GM23338 (cell line): Measurements from ENCODE around the gene PPP6R2. TPM values are rescaled to one million over a fixed set of nuclear protein-coding genes. Genes with fewer than 3 reads are reported as not detected.

Experiments used
- ATAC-seq: fragments of 200-7000 bp; cut with Tn5 transposase; 3 replicates; pipeline ENCODE4 v1.9.1; 2020
- DNase-seq: peaks from one replicate; pipeline ENCODE4 v3.0.0-alpha.2; 2015; ENCODE audit warnings: low spot score
- H2AFZ ChIP-seq: fragments of 200-600 bp; sonication (generic); 2 replicates; pipeline ENCODE4 v1.8.0; 2016; ENCODE audit warnings: antibody characterized with exemption, mild to moderate bottlenecking, moderate library complexity
- H3F3A ChIP-seq: fragments of 200-600 bp; sonication (generic); replicated peaks from 2 replicates; pipeline ENCODE4 v1.8.0; 2017; ENCODE audit warnings: antibody characterized with exemption, mixed run types, low read depth
- H3K27ac ChIP-seq: fragments of 200-600 bp; sonication (generic); 2 replicates; pipeline ENCODE4 v1.6.1; 2016; ENCODE audit warnings: low read depth
- H3K27me3 ChIP-seq: fragments of 200-600 bp; sonication (generic); 2 replicates; pipeline ENCODE4 v1.8.0; 2016; ENCODE audit warnings: mild to moderate bottlenecking, mixed run types, moderate library complexity; ENCODE audit not compliant: insufficient read depth
- H3K36me3 ChIP-seq: fragments of 200-600 bp; sonication (generic); 2 replicates; pipeline ENCODE4 v1.8.0; 2016; ENCODE audit warnings: mild to moderate bottlenecking; ENCODE audit not compliant: insufficient read depth
- H3K4me1 ChIP-seq: fragments of 200-600 bp; sonication (generic); 2 replicates; pipeline ENCODE4 v1.8.0; 2016; ENCODE audit warnings: mild to moderate bottlenecking, moderate library complexity; ENCODE audit not compliant: insufficient read depth
- H3K4me2 ChIP-seq: fragments of 200-600 bp; sonication (generic); 2 replicates; pipeline ENCODE4 v1.7.1; 2017; ENCODE audit warnings: mixed run types
- H3K4me3 ChIP-seq: fragments of 200-600 bp; sonication (generic); 2 replicates; pipeline ENCODE4 v1.6.1; 2016; ENCODE audit warnings: mixed run types
- H3K79me2 ChIP-seq: fragments of 200-600 bp; sonication (generic); replicated peaks from 2 replicates; pipeline ENCODE4 v1.8.0; 2017; ENCODE audit warnings: mild to moderate bottlenecking; ENCODE audit not compliant: insufficient read depth
- H3K9me2 ChIP-seq: fragments of 200-600 bp; sonication (generic); 2 replicates; pipeline ENCODE4 v1.8.0; 2017; ENCODE audit not compliant: insufficient read depth
- H4K20me1 ChIP-seq: fragments of 200-600 bp; sonication (generic); replicated peaks from 2 replicates; pipeline ENCODE4 v1.8.0; 2017; ENCODE audit warnings: mild to moderate bottlenecking; ENCODE audit not compliant: insufficient read depth
- H3K27ac Mint-ChIP-seq: 2 replicates; pipeline ENCODE4 v1.8.0; 2020; ENCODE audit warnings: inconsistent platforms, mild to moderate bottlenecking, moderate library complexity, mixed read lengths
- H3K27me3 Mint-ChIP-seq: 3 replicates; pipeline ENCODE4 v1.8.0; 2022; ENCODE audit warnings: low read depth, mild to moderate bottlenecking, moderate library complexity, mixed read lengths, inconsistent platforms; ENCODE audit not compliant: insufficient read depth, poor library complexity
- H3K36me3 Mint-ChIP-seq: 3 replicates; pipeline ENCODE4 v1.8.0; 2021; ENCODE audit warnings: low read depth, mild to moderate bottlenecking, inconsistent platforms, moderate library complexity, mixed read lengths
- H3K4me1 Mint-ChIP-seq: 3 replicates; pipeline ENCODE4 v1.8.0; 2020; ENCODE audit warnings: mild to moderate bottlenecking, inconsistent platforms, mixed read lengths
- H3K4me3 Mint-ChIP-seq: 3 replicates; pipeline ENCODE4 v1.8.0; 2021; ENCODE audit warnings: moderate library complexity, mild to moderate bottlenecking, inconsistent platforms, mixed read lengths
- H3K9me3 Mint-ChIP-seq: 3 replicates; pipeline ENCODE4 v1.8.0; 2020; ENCODE audit warnings: moderate library complexity, mild to moderate bottlenecking, inconsistent platforms, mixed read lengths
- EZH2phosphoT487 ChIP-seq: fragments of 200-600 bp; sonication (generic); IDR thresholded peaks from one replicate; pipeline ENCODE4 v1.8.1; 2018; ENCODE audit warnings: antibody characterized with exemption; ENCODE audit not compliant: unreplicated experiment
- JUNB ChIP-seq: IDR thresholded peaks from one replicate; pipeline ENCODE4 v1.6.1; 2016; ENCODE audit warnings: antibody characterized with exemption; ENCODE audit not compliant: unreplicated experiment
- POLR2AphosphoS5 ChIP-seq: IDR thresholded peaks from 2 replicates; pipeline ENCODE4 v1.6.1; 2016; ENCODE audit warnings: antibody characterized with exemption, low read depth
- polyA plus RNA-seq: library from polyadenylated mRNA; unstranded; fragments of >200 nt; fragmentation: Nextera tagmentation; extraction: Ambion mirVana; gene quantifications from 2 replicates; pipeline ENCODE4 v1.2.1, GENCODE V29; 2016
- total RNA-seq: library from RNA; depleted of rRNA; stranded (reverse); fragments of >200 nt; shearing (Covaris generic); gene quantifications from 2 replicates; pipeline ENCODE4 v1.2.3, GENCODE V29; 2014
- TF ChIP-seq, protein P1 (sequence below): fragments of 250-450 bp; sonication (Bioruptor Pico); IDR thresholded peaks from 2 replicates; pipeline ENCODE4 v1.5.0; 2020; ENCODE audit warnings: mild to moderate bottlenecking, moderate library complexity
- TF ChIP-seq, protein P2 (sequence below): IDR thresholded peaks from one replicate; pipeline ENCODE4 v1.6.1; 2018; ENCODE audit warnings: antibody characterized with exemption; ENCODE audit not compliant: unreplicated experiment

Gene PPP6R2
- total and polyA plus RNA-seq, 2 experiments from 2014 or later, result 11.9 to 45.8 TPM

DNA sequence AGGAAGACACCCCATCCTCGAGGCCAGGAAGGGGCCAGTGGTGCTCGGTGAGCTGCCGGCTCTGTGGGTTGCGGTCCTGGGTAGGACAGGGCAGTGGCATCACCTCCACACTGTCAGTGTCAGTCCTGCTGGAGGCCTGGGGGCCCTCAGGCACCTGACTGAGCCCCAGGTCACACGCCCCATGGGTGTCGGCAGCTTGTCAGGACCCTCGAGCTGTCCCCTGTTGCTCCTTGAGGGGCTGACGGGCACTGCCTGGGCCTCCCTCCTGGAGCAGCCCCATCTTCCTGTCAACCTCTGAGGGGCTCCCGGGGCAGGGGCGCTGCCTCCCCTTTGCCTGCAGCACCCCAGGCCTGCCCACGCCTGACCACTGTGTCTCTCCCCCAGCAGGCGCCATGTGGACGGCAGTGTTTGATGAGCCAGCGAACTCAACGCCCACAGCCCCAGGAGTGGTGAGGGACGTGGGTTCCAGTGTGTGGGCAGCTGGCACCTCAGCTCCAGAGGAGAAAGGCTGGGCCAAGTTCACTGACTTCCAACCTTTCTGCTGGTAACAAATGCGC lies 96.3 kb downstream of the PPP6R2 start (continued):
- TF ChIP-seq, protein P1, sequence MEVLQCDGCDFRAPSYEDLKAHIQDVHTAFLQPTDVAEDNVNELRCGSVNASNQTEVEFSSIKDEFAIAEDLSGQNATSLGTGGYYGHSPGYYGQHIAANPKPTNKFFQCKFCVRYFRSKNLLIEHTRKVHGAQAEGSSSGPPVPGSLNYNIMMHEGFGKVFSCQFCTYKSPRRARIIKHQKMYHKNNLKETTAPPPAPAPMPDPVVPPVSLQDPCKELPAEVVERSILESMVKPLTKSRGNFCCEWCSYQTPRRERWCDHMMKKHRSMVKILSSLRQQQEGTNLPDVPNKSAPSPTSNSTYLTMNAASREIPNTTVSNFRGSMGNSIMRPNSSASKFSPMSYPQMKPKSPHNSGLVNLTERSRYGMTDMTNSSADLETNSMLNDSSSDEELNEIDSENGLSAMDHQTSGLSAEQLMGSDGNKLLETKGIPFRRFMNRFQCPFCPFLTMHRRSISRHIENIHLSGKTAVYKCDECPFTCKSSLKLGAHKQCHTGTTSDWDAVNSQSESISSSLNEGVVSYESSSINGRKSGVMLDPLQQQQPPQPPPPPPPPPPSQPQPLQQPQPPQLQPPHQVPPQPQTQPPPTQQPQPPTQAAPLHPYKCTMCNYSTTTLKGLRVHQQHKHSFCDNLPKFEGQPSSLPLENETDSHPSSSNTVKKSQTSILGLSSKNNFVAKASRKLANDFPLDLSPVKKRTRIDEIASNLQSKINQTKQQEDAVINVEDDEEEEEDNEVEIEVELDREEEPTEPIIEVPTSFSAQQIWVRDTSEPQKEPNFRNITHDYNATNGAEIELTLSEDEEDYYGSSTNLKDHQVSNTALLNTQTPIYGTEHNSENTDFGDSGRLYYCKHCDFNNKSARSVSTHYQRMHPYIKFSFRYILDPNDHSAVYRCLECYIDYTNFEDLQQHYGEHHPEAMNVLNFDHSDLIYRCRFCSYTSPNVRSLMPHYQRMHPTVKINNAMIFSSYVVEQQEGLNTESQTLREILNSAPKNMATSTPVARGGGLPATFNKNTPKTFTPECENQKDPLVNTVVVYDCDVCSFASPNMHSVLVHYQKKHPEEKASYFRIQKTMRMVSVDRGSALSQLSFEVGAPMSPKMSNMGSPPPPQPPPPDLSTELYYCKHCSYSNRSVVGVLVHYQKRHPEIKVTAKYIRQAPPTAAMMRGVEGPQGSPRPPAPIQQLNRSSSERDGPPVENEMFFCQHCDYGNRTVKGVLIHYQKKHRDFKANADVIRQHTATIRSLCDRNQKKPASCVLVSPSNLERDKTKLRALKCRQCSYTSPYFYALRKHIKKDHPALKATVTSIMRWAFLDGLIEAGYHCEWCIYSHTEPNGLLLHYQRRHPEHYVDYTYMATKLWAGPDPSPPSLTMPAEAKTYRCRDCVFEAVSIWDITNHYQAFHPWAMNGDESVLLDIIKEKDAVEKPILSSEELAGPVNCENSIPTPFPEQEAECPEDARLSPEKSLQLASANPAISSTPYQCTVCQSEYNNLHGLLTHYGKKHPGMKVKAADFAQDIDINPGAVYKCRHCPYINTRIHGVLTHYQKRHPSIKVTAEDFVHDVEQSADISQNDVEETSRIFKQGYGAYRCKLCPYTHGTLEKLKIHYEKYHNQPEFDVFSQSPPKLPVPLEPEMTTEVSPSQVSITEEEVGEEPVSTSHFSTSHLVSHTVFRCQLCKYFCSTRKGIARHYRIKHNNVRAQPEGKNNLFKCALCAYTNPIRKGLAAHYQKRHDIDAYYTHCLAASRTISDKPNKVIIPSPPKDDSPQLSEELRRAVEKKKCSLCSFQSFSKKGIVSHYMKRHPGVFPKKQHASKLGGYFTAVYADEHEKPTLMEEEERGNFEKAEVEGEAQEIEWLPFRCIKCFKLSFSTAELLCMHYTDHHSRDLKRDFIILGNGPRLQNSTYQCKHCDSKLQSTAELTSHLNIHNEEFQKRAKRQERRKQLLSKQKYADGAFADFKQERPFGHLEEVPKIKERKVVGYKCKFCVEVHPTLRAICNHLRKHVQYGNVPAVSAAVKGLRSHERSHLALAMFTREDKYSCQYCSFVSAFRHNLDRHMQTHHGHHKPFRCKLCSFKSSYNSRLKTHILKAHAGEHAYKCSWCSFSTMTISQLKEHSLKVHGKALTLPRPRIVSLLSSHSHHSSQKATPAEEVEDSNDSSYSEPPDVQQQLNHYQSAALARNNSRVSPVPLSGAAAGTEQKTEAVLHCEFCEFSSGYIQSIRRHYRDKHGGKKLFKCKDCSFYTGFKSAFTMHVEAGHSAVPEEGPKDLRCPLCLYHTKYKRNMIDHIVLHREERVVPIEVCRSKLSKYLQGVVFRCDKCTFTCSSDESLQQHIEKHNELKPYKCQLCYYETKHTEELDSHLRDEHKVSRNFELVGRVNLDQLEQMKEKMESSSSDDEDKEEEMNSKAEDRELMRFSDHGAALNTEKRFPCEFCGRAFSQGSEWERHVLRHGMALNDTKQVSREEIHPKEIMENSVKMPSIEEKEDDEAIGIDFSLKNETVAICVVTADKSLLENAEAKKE, result no peak
- no peak for TF ChIP-seq EZH2phosphoT487

DNA sequence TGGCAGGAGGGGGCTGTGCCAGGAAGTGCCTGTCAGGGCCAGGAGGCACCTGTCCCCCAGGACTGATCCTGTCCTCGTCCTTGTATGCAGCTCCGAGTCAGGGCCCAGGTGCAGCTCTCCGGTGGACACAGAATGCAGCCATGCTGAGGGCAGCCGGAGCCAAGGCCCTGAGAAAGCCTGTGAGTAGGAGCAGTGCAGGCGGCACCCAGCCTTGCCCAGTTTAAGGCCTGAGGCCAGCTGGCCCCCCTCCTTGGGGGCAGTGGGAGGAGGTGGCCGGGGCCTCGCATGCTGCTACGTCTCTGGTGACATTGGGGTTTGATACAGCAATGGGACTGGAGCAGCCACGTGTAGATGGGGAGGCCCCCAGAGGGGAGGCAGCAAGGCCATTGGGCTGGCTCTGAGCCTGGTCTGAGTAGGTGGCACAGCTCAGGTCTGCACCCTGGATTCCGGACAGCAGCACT lies 96.8 kb downstream of the PPP6R2 start:
- Mint-ChIP-seq H3K27me3 (peaks cover 19% of the 10 kb centered on the region), H3K4me1 (peaks cover 7% of the 10 kb centered on the region; the same call in 1 of the 3 replicates), H3K36me3 (0 out of 3 replicates have a peak, but pooled peaks cover 6% of the 10 kb centered on the region), H3K9me3 (no peaks in the 10 kb centered on the region), H3K27ac (no peak overlapping the region), H3K4me3 (no peak overlapping the region)
- Histone ChIP-seq H3F3A (peaks cover 5% of the 10 kb centered on the region; the same call in 1 of the 2 replicates), H3K4me1 (no peaks in the 10 kb centered on the region; the same call in 1 of the 2 replicates), H3K4me3 (no peak overlapping the region), H3K27ac (no peak overlapping the region), H3K9me2 (no peaks in the 10 kb centered on the region), H3K79me2 (no peaks in the 10 kb centered on the region), H4K20me1 (no peaks in the 10 kb centered on the region; the same call in 1 of the 2 replicates), H3K36me3 (no peaks in the 10 kb centered on the region), H3K27me3 (no peaks in the 10 kb centered on the region), H2AFZ (no peak overlapping the region), H3K4me2 (no peak overlapping the region)
- no peak for DNase-seq
- ATAC-seq, result no peak
- TF ChIP-seq JUNB (no peak), POLR2AphosphoS5 (no peak)
- TF ChIP-seq, protein P1, result no peak
- TF ChIP-seq, protein P2, sequence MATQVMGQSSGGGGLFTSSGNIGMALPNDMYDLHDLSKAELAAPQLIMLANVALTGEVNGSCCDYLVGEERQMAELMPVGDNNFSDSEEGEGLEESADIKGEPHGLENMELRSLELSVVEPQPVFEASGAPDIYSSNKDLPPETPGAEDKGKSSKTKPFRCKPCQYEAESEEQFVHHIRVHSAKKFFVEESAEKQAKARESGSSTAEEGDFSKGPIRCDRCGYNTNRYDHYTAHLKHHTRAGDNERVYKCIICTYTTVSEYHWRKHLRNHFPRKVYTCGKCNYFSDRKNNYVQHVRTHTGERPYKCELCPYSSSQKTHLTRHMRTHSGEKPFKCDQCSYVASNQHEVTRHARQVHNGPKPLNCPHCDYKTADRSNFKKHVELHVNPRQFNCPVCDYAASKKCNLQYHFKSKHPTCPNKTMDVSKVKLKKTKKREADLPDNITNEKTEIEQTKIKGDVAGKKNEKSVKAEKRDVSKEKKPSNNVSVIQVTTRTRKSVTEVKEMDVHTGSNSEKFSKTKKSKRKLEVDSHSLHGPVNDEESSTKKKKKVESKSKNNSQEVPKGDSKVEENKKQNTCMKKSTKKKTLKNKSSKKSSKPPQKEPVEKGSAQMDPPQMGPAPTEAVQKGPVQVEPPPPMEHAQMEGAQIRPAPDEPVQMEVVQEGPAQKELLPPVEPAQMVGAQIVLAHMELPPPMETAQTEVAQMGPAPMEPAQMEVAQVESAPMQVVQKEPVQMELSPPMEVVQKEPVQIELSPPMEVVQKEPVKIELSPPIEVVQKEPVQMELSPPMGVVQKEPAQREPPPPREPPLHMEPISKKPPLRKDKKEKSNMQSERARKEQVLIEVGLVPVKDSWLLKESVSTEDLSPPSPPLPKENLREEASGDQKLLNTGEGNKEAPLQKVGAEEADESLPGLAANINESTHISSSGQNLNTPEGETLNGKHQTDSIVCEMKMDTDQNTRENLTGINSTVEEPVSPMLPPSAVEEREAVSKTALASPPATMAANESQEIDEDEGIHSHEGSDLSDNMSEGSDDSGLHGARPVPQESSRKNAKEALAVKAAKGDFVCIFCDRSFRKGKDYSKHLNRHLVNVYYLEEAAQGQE, result no peak
